ENCODE data around the gene FSIP1. TPM values are rescaled to one million over a fixed set of nuclear protein-coding genes. Genes with fewer than 3 reads are reported as not detected.

Gene FSIP1
- polyA plus RNA-seq, 1 experiment = 0.43 TPM

- CTCF ChIA-PET = interaction anchor here (0.6 to 1.0 kb wide), 2 partner anchors 77 to 89 kb away, joined by 3 to 4 read pairs; no protein-coding TSS in a partner anchor
- TF ChIP-seq CTCF (IDR thresholded peaks at IDR 0.05; ENCODE audit: low read depth, low read length) = no peak
- POLR2A ChIA-PET = no interaction called here
- Histone ChIP-seq H3K9me3 (ENCODE audit: control insufficient read depth, insufficient read depth, low read length) (no peaks in the 10 kb centered on the region), H3K27me3 (ENCODE audit: control insufficient read depth, insufficient read depth, low read length) (no peaks in the 10 kb centered on the region), H3K4me3 (ENCODE audit: low read depth, low read length) (no peak overlapping the region), H3K27ac (ENCODE audit: low read depth, low read length) (no peak overlapping the region)
- no peak for DNase-seq (ENCODE audit: low read depth, low spot score)
Measured at GRCh38 chr15:39798382-39798781, 15.7 kb upstream of the FSIP1 start.

- CTCF ChIA-PET = interaction anchor here (1.5 kb wide), 1 partner anchor 41 kb away, joined by 3 read pairs; no protein-coding TSS in a partner anchor
- H3K9me3 ChIP-seq (ENCODE audit: control insufficient read depth, insufficient read depth, low read length) = no peaks in the 10 kb centered on the region
- no peak for TF ChIP-seq CTCF (IDR thresholded peaks at IDR 0.05; ENCODE audit: low read depth, low read length)
- POLR2A ChIA-PET = interaction anchor here (0.9 kb wide), 1 partner anchor 122 kb away, joined by 3 read pairs; the partner anchor contains the start of gene GPR176
- H3K27me3 ChIP-seq (ENCODE audit: control insufficient read depth, insufficient read depth, low read length) = no peaks in the 10 kb centered on the region
- H3K4me3 ChIP-seq (ENCODE audit: low read depth, low read length) = no peak overlapping the region
- H3K27ac ChIP-seq (ENCODE audit: low read depth, low read length) = no peak overlapping the region
- no peak for DNase-seq (ENCODE audit: low read depth, low spot score)
Measured at GRCh38 chr15:39797407-39797806, 14.8 kb upstream of the FSIP1 start.

GRCh38 chr15:39796601-39797000 lies 14.0 kb upstream of the FSIP1 start:
- Histone ChIP-seq H3K27ac (ENCODE audit: low read depth, low read length) (no peak overlapping the region), H3K4me3 (ENCODE audit: low read depth, low read length) (no peak overlapping the region), H3K27me3 (ENCODE audit: control insufficient read depth, insufficient read depth, low read length) (no peaks in the 10 kb centered on the region), H3K9me3 (ENCODE audit: control insufficient read depth, insufficient read depth, low read length) (no peaks in the 10 kb centered on the region)
- TF ChIP-seq CTCF (IDR thresholded peaks at IDR 0.05; ENCODE audit: low read depth, low read length) = no peak
- DNase-seq (ENCODE audit: low read depth, low spot score) = no peak
- CTCF ChIA-PET = interaction anchor here (1.5 kb wide), 1 partner anchor 40 kb away, joined by 3 read pairs; no protein-coding TSS in a partner anchor
- POLR2A ChIA-PET = no interaction called here

GRCh38 chr15:39795486-39795885 lies 12.8 kb upstream of the FSIP1 start:
- POLR2A ChIA-PET = no interaction called here
- H3K4me3 ChIP-seq (ENCODE audit: low read depth, low read length) = no peak overlapping the region
- no peaks in the 10 kb centered on the region for H3K9me3 ChIP-seq (ENCODE audit: control insufficient read depth, insufficient read depth, low read length)
- no peak for TF ChIP-seq CTCF (IDR thresholded peaks at IDR 0.05; ENCODE audit: low read depth, low read length)
- H3K27ac ChIP-seq (ENCODE audit: low read depth, low read length) = no peak overlapping the region
- no peaks in the 10 kb centered on the region for H3K27me3 ChIP-seq (ENCODE audit: control insufficient read depth, insufficient read depth, low read length)
- CTCF ChIA-PET = no interaction called here
- no peak for DNase-seq (ENCODE audit: low read depth, low spot score)

GRCh38 chr15:39794954-39795353 lies 12.3 kb upstream of the FSIP1 start:
- CTCF ChIA-PET = no interaction called here
- no peaks in the 10 kb centered on the region for H3K27me3 ChIP-seq (ENCODE audit: control insufficient read depth, insufficient read depth, low read length)
- POLR2A ChIA-PET = interaction anchor here (0.5 to 0.6 kb wide), 2 partner anchors 63 to 93 kb away, joined by 3 to 4 read pairs; no protein-coding TSS in a partner anchor
- no peaks in the 10 kb centered on the region for H3K9me3 ChIP-seq (ENCODE audit: control insufficient read depth, insufficient read depth, low read length)
- DNase-seq (ENCODE audit: low read depth, low spot score) = no peak
- no peak overlapping the region for H3K4me3 ChIP-seq (ENCODE audit: low read depth, low read length)
- TF ChIP-seq CTCF (IDR thresholded peaks at IDR 0.05; ENCODE audit: low read depth, low read length) = no peak
- no peak overlapping the region for H3K27ac ChIP-seq (ENCODE audit: low read depth, low read length)

Measured in AG04450 (cell line).